ENCODE data around the gene CHP1. TPM values are rescaled to one million over a fixed set of nuclear protein-coding genes. Genes with fewer than 3 reads are reported as not detected.
"Not testable (repeated sequence)": the region's sequence is repeated elsewhere in the genome, so short reads cannot be mapped to it uniquely, and the experiment has no call there.

CHP1 gene
- total and polyA plus RNA-seq, 7 experiments from 2014 or later = 11.0 to 70.6 (median 21.1) TPM

- H3K27ac ChIP-seq (ENCODE audit: low read depth, low read length) = peak overlapping the region; percentile 82
- Mint-ChIP-seq H3K27me3 (peaks cover 0 to 5% (median 0%) of the 10 kb centered on the region in 5 donors), H3K36me3 (peaks cover 0 to 1% (median 0%) of the 10 kb centered on the region in 5 donors), H3K9me3 (peaks cover 0 to 2% (median 0%) of the 10 kb centered on the region in 11 donors), H3K4me3 (peak overlapping the region; percentile 85 to 94 (median 91)), H3K27ac (peak overlapping the region; percentile 81 to 94 (median 92)), H3K4me1 (peaks cover 17 to 36% (median 25%) of the 10 kb centered on the region in 7 donors)
- H3K4me3 ChIP-seq (ENCODE audit: low read length) = peak overlapping the region; percentile 92
- H3K27me3 ChIP-seq (ENCODE audit: control insufficient read depth in 2 of 2, insufficient read depth in 2 of 2, low read length in 2 of 2) = no peaks in the 10 kb centered on the region
- ChIA-PET CTCF (interaction anchor here (0.7 to 1.8 kb wide), 6 partner anchors 11 to 337 kb away, joined by 3 to 5 read pairs (median 4); partner anchors contain the start of genes INO80 and VPS18), POLR2A (interaction anchor here (0.6 to 1.7 kb wide), 7 partner anchors 36 to 713 kb away, joined by 3 to 13 read pairs (median 3); partner anchors contain the start of genes CHAC1, INO80 and VPS18)
- peak; percentile 38 for ATAC-seq
- H3K36me3 ChIP-seq (ENCODE audit: control insufficient read depth in 2 of 3, insufficient read depth in 3 of 3, low read length in 3 of 3) = no peaks in the 10 kb centered on the region
- intact Hi-C loops (cut with micrococcal nuclease) = loop anchor here (1.0 to 10.0 kb wide), 20 partner anchors 52 to 1873 kb away; partner anchors contain the start of genes CHAC1 (in 2 of the 2), INO80 (in 2 of the 2), NDUFAF1 (in 2 of the 2) and NUSAP1 (in 2 of the 2)
- peaks cover 10 to 13% of the 10 kb centered on the region in 2 donors for H3K4me1 ChIP-seq (ENCODE audit: control insufficient read depth in 2 of 2, insufficient read depth in 2 of 2, low read length in 2 of 2)
- H3K9me3 ChIP-seq (ENCODE audit: control insufficient read depth in 2 of 3, low read length in 3 of 3) = no peaks in the 10 kb centered on the region
- DNase-seq = no peak
Measured at GRCh38 chr15:41231422-41232226, 556 bp downstream of the CHP1 start.

GRCh38 chr15:41233367-41233771 is 2.3 kb downstream of the CHP1 start:
- H3K27me3 ChIP-seq (ENCODE audit: control insufficient read depth in 2 of 2, insufficient read depth in 2 of 2, low read length in 2 of 2) = no peaks in the 10 kb centered on the region
- H3K9me3 ChIP-seq (ENCODE audit: control insufficient read depth in 2 of 3, low read length in 3 of 3) = no peaks in the 10 kb centered on the region
- H3K9me3 Mint-ChIP-seq = peaks cover 0 to 2% (median 0%) of the 10 kb centered on the region in 11 donors
- ChIA-PET CTCF (no interaction called here), POLR2A (interaction anchor here (1.1 kb wide), 1 partner anchor 13 kb away, joined by 3 read pairs; no protein-coding TSS in a partner anchor)
- peaks cover 10 to 13% of the 10 kb centered on the region in 2 donors for H3K4me1 ChIP-seq (ENCODE audit: control insufficient read depth in 2 of 2, insufficient read depth in 2 of 2, low read length in 2 of 2)
- no peaks in the 10 kb centered on the region for H3K36me3 ChIP-seq (ENCODE audit: control insufficient read depth in 2 of 3, insufficient read depth in 3 of 3, low read length in 3 of 3)
- no peaks in the 10 kb centered on the region for H3K27me3 Mint-ChIP-seq
- no peak overlapping the region for H3K4me3 ChIP-seq (ENCODE audit: low read length)
- no peak overlapping the region for H3K4me3 Mint-ChIP-seq
- ATAC-seq = no peak
- H3K4me1 Mint-ChIP-seq = peaks cover 21 to 36% (median 27%) of the 10 kb centered on the region in 7 donors
- H3K27ac ChIP-seq (ENCODE audit: low read depth, low read length) = no peak overlapping the region
- peaks cover 0 to 3% (median 0%) of the 10 kb centered on the region in 5 donors for H3K36me3 Mint-ChIP-seq
- no peak overlapping the region for H3K27ac Mint-ChIP-seq
- DNase-seq = no peak
- intact Hi-C loops (cut with micrococcal nuclease) = loop anchor here (5.0 to 10.0 kb wide), 8 partner anchors 169 to 1871 kb away; partner anchors contain the start of genes CDAN1 (in 1 of the 2), CHAC1 (in 1 of the 2), EHD4 (in 1 of the 2) and NDUFAF1 (in 1 of the 2)

GRCh38 chr15:41235228-41235627 is 4.2 kb downstream of the CHP1 start:
- H3K9me3 Mint-ChIP-seq; H3K36me3 Mint-ChIP-seq; ATAC-seq; H3K9me3 ChIP-seq (ENCODE audit: control insufficient read depth in 2 of 3, low read length in 3 of 3); H3K27me3 Mint-ChIP-seq; H3K27ac ChIP-seq (ENCODE audit: low read depth, low read length); H3K27me3 ChIP-seq (ENCODE audit: control insufficient read depth in 2 of 2, insufficient read depth in 2 of 2, low read length in 2 of 2); H3K4me3 Mint-ChIP-seq; H3K27ac Mint-ChIP-seq; H3K36me3 ChIP-seq (ENCODE audit: control insufficient read depth in 2 of 3, insufficient read depth in 3 of 3, low read length in 3 of 3); DNase-seq; H3K4me3 ChIP-seq (ENCODE audit: low read length); POLR2A ChIA-PET: not testable (repeated sequence)
- intact Hi-C loops (cut with micrococcal nuclease) = loop anchor here (10.0 kb wide), 3 partner anchors 540 to 1870 kb away; partner anchors contain the start of genes EHD4 (in 1 of the 2), RAD51 (in 1 of the 2) and UBR1 (in 1 of the 2)
- CTCF ChIA-PET = interaction anchor here (0.6 kb wide), 1 partner anchor 123 kb away, joined by 3 read pairs; no protein-coding TSS in a partner anchor
- peaks cover 10 to 13% of the 10 kb centered on the region in 2 donors for H3K4me1 ChIP-seq (ENCODE audit: control insufficient read depth in 2 of 2, insufficient read depth in 2 of 2, low read length in 2 of 2)
- peaks cover 20 to 37% (median 27%) of the 10 kb centered on the region in 7 donors for H3K4me1 Mint-ChIP-seq

- Mint-ChIP-seq H3K27ac (no peak overlapping the region), H3K27me3 (no peaks in the 10 kb centered on the region), H3K4me1 (peaks cover 16 to 30% (median 24%) of the 10 kb centered on the region in 7 donors), H3K9me3 (no peaks in the 10 kb centered on the region), H3K4me3 (no peak overlapping the region), H3K36me3 (peaks cover 0 to 3% (median 0%) of the 10 kb centered on the region in 5 donors)
- DNase-seq (no peak), ATAC-seq (no peak)
- ChIA-PET CTCF (interaction anchor here (0.6 kb wide), 1 partner anchor 18 kb away, joined by 3 read pairs; no protein-coding TSS in a partner anchor), POLR2A (interaction anchor here (0.6 to 0.7 kb wide), 2 partner anchors 8 to 257 kb away, joined by 3 read pairs; no protein-coding TSS in a partner anchor)
- Histone ChIP-seq H3K27me3 (ENCODE audit: control insufficient read depth in 2 of 2, insufficient read depth in 2 of 2, low read length in 2 of 2) (no peaks in the 10 kb centered on the region), H3K4me3 (ENCODE audit: low read length) (no peak overlapping the region), H3K27ac (ENCODE audit: low read depth, low read length) (no peak overlapping the region), H3K36me3 (ENCODE audit: control insufficient read depth in 2 of 3, insufficient read depth in 3 of 3, low read length in 3 of 3) (no peaks in the 10 kb centered on the region), H3K4me1 (ENCODE audit: control insufficient read depth in 2 of 2, insufficient read depth in 2 of 2, low read length in 2 of 2) (peaks cover 10 to 13% of the 10 kb centered on the region in 2 donors), H3K9me3 (ENCODE audit: control insufficient read depth in 2 of 3, low read length in 3 of 3) (no peaks in the 10 kb centered on the region)
- intact Hi-C loops (cut with micrococcal nuclease) = loop anchor here (10.0 kb wide), 3 partner anchors 541 to 1869 kb away; partner anchors contain the start of genes EHD4 (in 1 of the 2), RAD51 (in 1 of the 2) and UBR1 (in 1 of the 2)
Measured at GRCh38 chr15:41235929-41236328, 4.9 kb downstream of the CHP1 start.

GRCh38 chr15:41238100-41238499 is 7.0 kb downstream of the CHP1 start:
- H3K27ac ChIP-seq (ENCODE audit: low read depth, low read length) = no peak overlapping the region
- Mint-ChIP-seq H3K27ac (no peak overlapping the region), H3K4me3 (no peak overlapping the region), H3K36me3 (peaks cover 0 to 3% (median 0%) of the 10 kb centered on the region in 5 donors), H3K9me3 (no peaks in the 10 kb centered on the region), H3K4me1 (peaks cover 3 to 14% (median 9%) of the 10 kb centered on the region in 7 donors), H3K27me3 (no peaks in the 10 kb centered on the region)
- DNase-seq (no peak), ATAC-seq (no peak)
- intact Hi-C loops (cut with micrococcal nuclease) = loop anchor here (10.0 kb wide), 3 partner anchors 543 to 1867 kb away; partner anchors contain the start of genes EHD4 (in 1 of the 2), RAD51 (in 1 of the 2) and UBR1 (in 1 of the 2)
- H3K4me3 ChIP-seq (ENCODE audit: low read length) = no peak overlapping the region
- no peaks in the 10 kb centered on the region for H3K4me1 ChIP-seq (ENCODE audit: control insufficient read depth in 2 of 2, insufficient read depth in 2 of 2, low read length in 2 of 2)
- no peaks in the 10 kb centered on the region for H3K27me3 ChIP-seq (ENCODE audit: control insufficient read depth in 2 of 2, insufficient read depth in 2 of 2, low read length in 2 of 2)
- ChIA-PET POLR2A (no interaction called here), CTCF (no interaction called here)
- no peaks in the 10 kb centered on the region for H3K36me3 ChIP-seq (ENCODE audit: control insufficient read depth in 2 of 3, insufficient read depth in 3 of 3, low read length in 3 of 3)
- no peaks in the 10 kb centered on the region for H3K9me3 ChIP-seq (ENCODE audit: control insufficient read depth in 2 of 3, low read length in 3 of 3)

GRCh38 chr15:41241221-41241964 is 10.3 kb downstream of the CHP1 start:
- Mint-ChIP-seq H3K36me3 (peaks cover 0 to 14% (median 9%) of the 10 kb centered on the region in 5 donors), H3K4me3 (no peak overlapping the region), H3K27ac (peak overlapping the region in 1 of 9 donors; percentile 39), H3K4me1 (peaks cover 0 to 14% (median 2%) of the 10 kb centered on the region in 7 donors), H3K9me3 (no peaks in the 10 kb centered on the region), H3K27me3 (no peaks in the 10 kb centered on the region)
- Histone ChIP-seq H3K27me3 (ENCODE audit: control insufficient read depth in 2 of 2, insufficient read depth in 2 of 2, low read length in 2 of 2) (no peaks in the 10 kb centered on the region), H3K4me1 (ENCODE audit: control insufficient read depth in 2 of 2, insufficient read depth in 2 of 2, low read length in 2 of 2) (no peaks in the 10 kb centered on the region), H3K27ac (ENCODE audit: low read depth, low read length) (no peak overlapping the region), H3K36me3 (ENCODE audit: control insufficient read depth in 2 of 3, insufficient read depth in 3 of 3, low read length in 3 of 3) (peaks cover 0 to 7% (median 0%) of the 10 kb centered on the region in 3 experiments), H3K9me3 (ENCODE audit: control insufficient read depth in 2 of 3, low read length in 3 of 3) (no peaks in the 10 kb centered on the region), H3K4me3 (ENCODE audit: low read length) (no peak overlapping the region)
- CTCF ChIA-PET = interaction anchor here (2.0 kb wide), 1 partner anchor 11 kb away, joined by 4 read pairs; the partner anchor contains the start of genes CHP1 and EXD1
- POLR2A ChIA-PET = no interaction called here
- no peak for ATAC-seq
- no peak for DNase-seq
- intact Hi-C loops (cut with micrococcal nuclease) = no loop called here

Data from naive thymus-derived CD4-positive, alpha-beta T cell (primary cell).